ENCODE data around the gene KCNIP4.
A peak's percentile ranks its signal among the peaks of the same experiment; 100 is the strongest.

The KCNIP4 gene

GRCh38 chr4:21490682-21491081 is 457.9 kb downstream of the KCNIP4 start:
- TF ChIP-seq PKNOX1 (IDR thresholded peaks at IDR 0.05) (no peak), LEF1 (IDR thresholded peaks at IDR 0.05; ENCODE audit: borderline replicate concordance) (no peak), L3MBTL2 (conservative IDR thresholded peaks at IDR 0.05) (no peak), SP1 (IDR thresholded peaks at IDR 0.05) (no peak), CTBP1 (IDR thresholded peaks at IDR 0.05; ENCODE audit: borderline replicate concordance) (no peak), BHLHE40 (IDR thresholded peaks at IDR 0.05; ENCODE audit: borderline replicate concordance) (no peak), FOXM1 (IDR thresholded peaks at IDR 0.05; ENCODE audit: borderline replicate concordance) (no peak)
- DNase-seq (ENCODE audit: extremely low spot score) = no peak
- ChIA-PET CTCF (no interaction called here), POLR2A (no interaction called here)

- TF ChIP-seq FOXK2 (IDR thresholded peaks at IDR 0.05) (no peak), CTBP1 (IDR thresholded peaks at IDR 0.05; ENCODE audit: borderline replicate concordance) (no peak), L3MBTL2 (conservative IDR thresholded peaks at IDR 0.05) (no peak), NFRKB (IDR thresholded peaks at IDR 0.05) (no peak)
These were observed 471.8 kb downstream of the KCNIP4 start for GRCh38 chr4:21476757-21477156.

GRCh38 chr4:21474195-21474594 is 474.4 kb downstream of the KCNIP4 start:
- ChIA-PET CTCF (no interaction called here), POLR2A (no interaction called here)
- TF ChIP-seq SP1 (IDR thresholded peaks at IDR 0.05) (no peak), ZNF384 (IDR thresholded peaks at IDR 0.05) (no peak), BHLHE40 (IDR thresholded peaks at IDR 0.05; ENCODE audit: borderline replicate concordance) (no peak), FOXK2 (IDR thresholded peaks at IDR 0.05) (no peak), ELF4 (IDR thresholded peaks at IDR 0.05) (no peak), SUZ12 (IDR thresholded peaks at IDR 0.05) (no peak), LEF1 (IDR thresholded peaks at IDR 0.05; ENCODE audit: borderline replicate concordance) (no peak), ARNT (IDR thresholded peaks at IDR 0.05) (no peak), CTBP1 (IDR thresholded peaks at IDR 0.05; ENCODE audit: borderline replicate concordance) (no peak)
- DNase-seq (ENCODE audit: extremely low spot score) = no peak

More at GRCh38 chr4:21476757-21477156, 471.8 kb downstream of the KCNIP4 start:
- CTCF ChIA-PET = no interaction called here
- POLR2A ChIA-PET = no interaction called here
- DNase-seq (ENCODE audit: extremely low spot score) = no peak

GRCh38 chr4:21470535-21470934 is 478.0 kb downstream of the KCNIP4 start:
- no peak for DNase-seq (ENCODE audit: extremely low spot score)
- TF ChIP-seq SUZ12 (IDR thresholded peaks at IDR 0.05) = no peak
- TF ChIP-seq L3MBTL2 (conservative IDR thresholded peaks at IDR 0.05) = no peak
- TF ChIP-seq LEF1 (IDR thresholded peaks at IDR 0.05; ENCODE audit: borderline replicate concordance) = no peak
- no peak for TF ChIP-seq FOXK2 (IDR thresholded peaks at IDR 0.05)
- TF ChIP-seq ZNF384 (IDR thresholded peaks at IDR 0.05) = no peak
- TF ChIP-seq ARNT (IDR thresholded peaks at IDR 0.05) = no peak
- TF ChIP-seq CTBP1 (IDR thresholded peaks at IDR 0.05; ENCODE audit: borderline replicate concordance) = no peak
- no peak for TF ChIP-seq FOXA1 (IDR thresholded peaks at IDR 0.05)
- TF ChIP-seq ELF4 (IDR thresholded peaks at IDR 0.05) = no peak
- no peak for TF ChIP-seq NFRKB (IDR thresholded peaks at IDR 0.05)
- no peak for TF ChIP-seq HDGF (IDR thresholded peaks at IDR 0.05; ENCODE audit: borderline replicate concordance)
- no peak for TF ChIP-seq TARDBP (IDR thresholded peaks at IDR 0.05)
- TF ChIP-seq FOXM1 (IDR thresholded peaks at IDR 0.05; ENCODE audit: borderline replicate concordance) = no peak
- CTCF ChIA-PET = interaction anchor here (0.7 to 2.5 kb wide), 2 partner anchors 20 to 697 kb away, joined by 3 to 9 read pairs; no protein-coding TSS in a partner anchor
- POLR2A ChIA-PET = no interaction called here

- TF ChIP-seq FOXK2 (IDR thresholded peaks at IDR 0.05) (no peak), FOXM1 (IDR thresholded peaks at IDR 0.05; ENCODE audit: borderline replicate concordance) (no peak), ZNF384 (IDR thresholded peaks at IDR 0.05) (no peak), SP1 (IDR thresholded peaks at IDR 0.05) (no peak), CTBP1 (IDR thresholded peaks at IDR 0.05; ENCODE audit: borderline replicate concordance) (no peak), ARNT (IDR thresholded peaks at IDR 0.05) (no peak), NFRKB (IDR thresholded peaks at IDR 0.05) (no peak), HDGF (IDR thresholded peaks at IDR 0.05; ENCODE audit: borderline replicate concordance) (no peak), SUZ12 (IDR thresholded peaks at IDR 0.05) (no peak), PKNOX1 (IDR thresholded peaks at IDR 0.05) (no peak), ELF4 (IDR thresholded peaks at IDR 0.05) (no peak), LEF1 (IDR thresholded peaks at IDR 0.05; ENCODE audit: borderline replicate concordance) (no peak), FOXA1 (IDR thresholded peaks at IDR 0.05) (no peak), BHLHE40 (IDR thresholded peaks at IDR 0.05; ENCODE audit: borderline replicate concordance) (no peak), TARDBP (IDR thresholded peaks at IDR 0.05) (no peak), L3MBTL2 (conservative IDR thresholded peaks at IDR 0.05) (no peak)
- POLR2A ChIA-PET = no interaction called here
- CTCF ChIA-PET = interaction anchor here (0.6 to 2.5 kb wide), 3 partner anchors 477 to 832 kb away, joined by 3 to 9 read pairs (median 4); no protein-coding TSS in a partner anchor
- DNase-seq (ENCODE audit: extremely low spot score) = peak; percentile 6
These were observed 478.9 kb downstream of the KCNIP4 start for GRCh38 chr4:21469438-21470300.

GRCh38 chr4:21467551-21467950 is 481.0 kb downstream of the KCNIP4 start:
- TF ChIP-seq FOXM1 (IDR thresholded peaks at IDR 0.05; ENCODE audit: borderline replicate concordance) = no peak
- no peak for TF ChIP-seq FOXA1 (IDR thresholded peaks at IDR 0.05)
- no peak for TF ChIP-seq PKNOX1 (IDR thresholded peaks at IDR 0.05)
- TF ChIP-seq BHLHE40 (IDR thresholded peaks at IDR 0.05; ENCODE audit: borderline replicate concordance) = no peak
- no peak for TF ChIP-seq FOXK2 (IDR thresholded peaks at IDR 0.05)
- no peak for TF ChIP-seq HDGF (IDR thresholded peaks at IDR 0.05; ENCODE audit: borderline replicate concordance)
- no peak for TF ChIP-seq SUZ12 (IDR thresholded peaks at IDR 0.05)
- TF ChIP-seq L3MBTL2 (conservative IDR thresholded peaks at IDR 0.05) = no peak
- TF ChIP-seq TARDBP (IDR thresholded peaks at IDR 0.05) = no peak
- TF ChIP-seq NFRKB (IDR thresholded peaks at IDR 0.05) = no peak
- DNase-seq (ENCODE audit: extremely low spot score) = no peak
- POLR2A ChIA-PET = no interaction called here
- CTCF ChIA-PET = interaction anchor here (0.7 to 1.2 kb wide), 2 partner anchors 34 to 695 kb away, joined by 3 read pairs; no protein-coding TSS in a partner anchor

Data from HEK293T (cell line).